ENCODE results near the gene NECAB3.
"Not testable (repeated sequence)": the region's sequence is repeated elsewhere in the genome, so short reads cannot be mapped to it uniquely, and the experiment has no call there.

- TF ChIP-seq CTCF (IDR thresholded peaks at IDR 0.05; ENCODE audit: low read length); EZH2 (IDR thresholded peaks at IDR 0.05; ENCODE audit: borderline replicate concordance, low read length): not testable (repeated sequence)
Observed at GRCh38 chr20:33646959-33647602, 27.1 kb downstream of the NECAB3 start.
